Neural progenitor cell (in vitro differentiated cells): Measurements from ENCODE around the gene NRG2. TPM values are rescaled to one million over a fixed set of nuclear protein-coding genes. Genes with fewer than 3 reads are reported as not detected.

Source experiments
- DNase-seq: peaks from one replicate; pipeline ENCODE4 v3.0.0-alpha.2; 2016; ENCODE audit warnings: low spot score
- H2AFZ ChIP-seq: fragments of 200-600 bp; sonication (generic); replicated peaks from 2 replicates; pipeline ENCODE4 v1.6.1; 2016; ENCODE audit warnings: antibody characterized with exemption
- H3F3A ChIP-seq: fragments of 200-600 bp; sonication (generic); 2 replicates; pipeline ENCODE4 v1.6.1; 2016; ENCODE audit warnings: antibody characterized with exemption, low read depth
- H3K27ac ChIP-seq: fragments of 200-600 bp; sonication (generic); 2 replicates; pipeline ENCODE4 v1.5.1; 2016; ENCODE audit warnings: mild to moderate bottlenecking
- H3K27me3 ChIP-seq: fragments of 200-600 bp; sonication (generic); 2 replicates; pipeline ENCODE4 v1.6.1; 2016; ENCODE audit warnings: mild to moderate bottlenecking, moderate library complexity
- H3K36me3 ChIP-seq: fragments of 200-600 bp; sonication (generic); 2 replicates; pipeline ENCODE4 v1.5.1; 2016
- H3K4me1 ChIP-seq: fragments of 200-600 bp; sonication (generic); 2 replicates; pipeline ENCODE4 v1.6.1; 2016; ENCODE audit warnings: mixed run types
- H3K4me2 ChIP-seq: fragments of 200-600 bp; sonication (generic); 2 replicates; pipeline ENCODE4 v1.6.1; 2016
- H3K4me3 ChIP-seq: fragments of 200-600 bp; sonication (generic); 2 replicates; pipeline ENCODE4 v1.5.1; 2016
- H3K79me2 ChIP-seq: fragments of 200-600 bp; sonication (generic); 2 replicates; pipeline ENCODE4 v1.6.1; 2016; ENCODE audit warnings: low read depth
- H3K9ac ChIP-seq: fragments of 200-600 bp; sonication (generic); 2 replicates; pipeline ENCODE4 v1.6.1; 2016
- H3K9me3 ChIP-seq: fragments of 200-600 bp; sonication (generic); 2 replicates; pipeline ENCODE4 v1.5.1; 2016; ENCODE audit warnings: low read depth
- H4K20me1 ChIP-seq: fragments of 200-600 bp; sonication (generic); 2 replicates; pipeline ENCODE4 v1.6.1; 2016; ENCODE audit warnings: low read depth
- H3K27ac Mint-ChIP-seq: 3 replicates; pipeline ENCODE4 v1.8.0; 2021; ENCODE audit warnings: mixed read lengths
- H3K27me3 Mint-ChIP-seq: 2 replicates; pipeline ENCODE4 v1.8.0; 2022; ENCODE audit warnings: low read depth, mild to moderate bottlenecking, inconsistent platforms, moderate library complexity, mixed read lengths; ENCODE audit not compliant: insufficient read depth
- H3K36me3 Mint-ChIP-seq: 3 replicates; pipeline ENCODE4 v1.8.0; 2021; ENCODE audit warnings: mixed read lengths
- H3K4me1 Mint-ChIP-seq: 3 replicates; pipeline ENCODE4 v1.8.0; 2021; ENCODE audit warnings: mixed read lengths
- H3K4me3 Mint-ChIP-seq: 3 replicates; pipeline ENCODE4 v1.8.0; 2021; ENCODE audit warnings: mild to moderate bottlenecking, moderate library complexity, mixed read lengths
- H3K9me3 Mint-ChIP-seq: 3 replicates; pipeline ENCODE4 v1.8.0; 2020; ENCODE audit warnings: mixed read lengths
- EZH2 ChIP-seq: fragments of 200-600 bp; sonication (generic); IDR thresholded peaks from 2 replicates; pipeline ENCODE4 v1.6.1; 2017; ENCODE audit warnings: antibody characterized with exemption, mild to moderate bottlenecking, moderate library complexity
- EZH2phosphoT487 ChIP-seq: fragments of 200-600 bp; sonication (generic); IDR thresholded peaks from 2 replicates; pipeline ENCODE4 v1.6.1; 2017; ENCODE audit warnings: antibody characterized with exemption
- total RNA-seq: library from RNA; depleted of rRNA; stranded (reverse); fragments of >200 nt; gene quantifications from 2 replicates; pipeline ENCODE4 v1.2.3, GENCODE V29; 2015; ENCODE audit warnings: low replicate concordance
- TF ChIP-seq, protein P1 (sequence below): fragments of 200-600 bp; sonication (generic); IDR thresholded peaks from 2 replicates; pipeline ENCODE4 v1.5.1; 2017; ENCODE audit warnings: antibody characterized with exemption, mild to moderate bottlenecking

NRG2 gene
- total RNA-seq, 1 donor from 2014 or later: 0.13 TPM

GRCh38 chr5:139803978-139804377, 239.1 kb downstream of the NRG2 start:
- peaks cover 27% of the 10 kb centered on the region for H3K27me3 Mint-ChIP-seq
- no peaks in the 10 kb centered on the region for H3K4me1 Mint-ChIP-seq
- TF ChIP-seq EZH2 (no peak), EZH2phosphoT487 (no peak)
- TF ChIP-seq, protein P1, sequence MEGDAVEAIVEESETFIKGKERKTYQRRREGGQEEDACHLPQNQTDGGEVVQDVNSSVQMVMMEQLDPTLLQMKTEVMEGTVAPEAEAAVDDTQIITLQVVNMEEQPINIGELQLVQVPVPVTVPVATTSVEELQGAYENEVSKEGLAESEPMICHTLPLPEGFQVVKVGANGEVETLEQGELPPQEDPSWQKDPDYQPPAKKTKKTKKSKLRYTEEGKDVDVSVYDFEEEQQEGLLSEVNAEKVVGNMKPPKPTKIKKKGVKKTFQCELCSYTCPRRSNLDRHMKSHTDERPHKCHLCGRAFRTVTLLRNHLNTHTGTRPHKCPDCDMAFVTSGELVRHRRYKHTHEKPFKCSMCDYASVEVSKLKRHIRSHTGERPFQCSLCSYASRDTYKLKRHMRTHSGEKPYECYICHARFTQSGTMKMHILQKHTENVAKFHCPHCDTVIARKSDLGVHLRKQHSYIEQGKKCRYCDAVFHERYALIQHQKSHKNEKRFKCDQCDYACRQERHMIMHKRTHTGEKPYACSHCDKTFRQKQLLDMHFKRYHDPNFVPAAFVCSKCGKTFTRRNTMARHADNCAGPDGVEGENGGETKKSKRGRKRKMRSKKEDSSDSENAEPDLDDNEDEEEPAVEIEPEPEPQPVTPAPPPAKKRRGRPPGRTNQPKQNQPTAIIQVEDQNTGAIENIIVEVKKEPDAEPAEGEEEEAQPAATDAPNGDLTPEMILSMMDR: no peak
- no peaks in the 10 kb centered on the region for H3K36me3 Mint-ChIP-seq
- no peaks in the 10 kb centered on the region for H3K9me3 Mint-ChIP-seq
- Histone ChIP-seq H3K36me3 (no peaks in the 10 kb centered on the region), H3K4me1 (no peaks in the 10 kb centered on the region), H3K4me3 (no peak overlapping the region), H4K20me1 (peaks cover 2% of the 10 kb centered on the region), H3K27ac (no peak overlapping the region), H3K9ac (no peak overlapping the region), H3F3A (no peaks in the 10 kb centered on the region), H2AFZ (no peak overlapping the region), H3K9me3 (no peaks in the 10 kb centered on the region), H3K4me2 (no peak overlapping the region), H3K79me2 (no peaks in the 10 kb centered on the region), H3K27me3 (peaks cover 48% of the 10 kb centered on the region)
- H3K4me3 Mint-ChIP-seq: no peak overlapping the region
- DNase-seq: no peak
- H3K27ac Mint-ChIP-seq: no peak overlapping the region

- Histone ChIP-seq H3K4me2 (no peak overlapping the region), H3K4me1 (peaks cover 13% of the 10 kb centered on the region), H3K9ac (no peak overlapping the region), H2AFZ (no peak overlapping the region), H3K27me3 (peaks cover 95% of the 10 kb centered on the region), H4K20me1 (peaks cover 31% of the 10 kb centered on the region), H3K27ac (no peak overlapping the region), H3K4me3 (no peak overlapping the region), H3K36me3 (no peaks in the 10 kb centered on the region), H3K9me3 (no peaks in the 10 kb centered on the region), H3F3A (peaks cover 7% of the 10 kb centered on the region), H3K79me2 (no peaks in the 10 kb centered on the region)
- Mint-ChIP-seq H3K27me3 (peaks cover 44% of the 10 kb centered on the region), H3K9me3 (no peaks in the 10 kb centered on the region), H3K4me1 (peaks cover 6% of the 10 kb centered on the region), H3K27ac (no peak overlapping the region), H3K4me3 (no peak overlapping the region), H3K36me3 (no peaks in the 10 kb centered on the region)
- no peak for DNase-seq
- TF ChIP-seq, protein P1: no peak
- TF ChIP-seq EZH2phosphoT487: no peak
- TF ChIP-seq EZH2: no peak
Measured at GRCh38 chr5:139799359-139799758, 243.7 kb downstream of the NRG2 start.

DNA sequence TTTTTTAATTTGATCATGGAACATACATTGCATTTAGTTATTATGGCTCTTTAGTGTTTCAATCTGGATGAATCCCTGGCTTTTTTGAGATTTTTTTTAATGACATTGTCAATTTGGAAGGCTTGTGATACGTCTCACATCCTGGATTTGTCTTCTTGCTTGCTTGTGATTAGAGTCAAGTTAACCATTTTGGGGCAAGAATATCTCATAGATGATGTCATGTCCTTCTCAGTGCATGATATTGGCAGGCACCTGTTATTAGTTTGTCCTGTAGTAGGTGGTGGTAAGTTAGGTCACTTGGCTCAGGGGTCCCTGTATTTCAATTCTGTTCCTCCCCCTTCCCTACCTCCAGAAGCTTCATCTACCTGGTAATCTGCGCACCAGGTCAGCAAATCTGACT, 244.2 kb downstream of the NRG2 start:
- Mint-ChIP-seq H3K27me3 (peaks cover 49% of the 10 kb centered on the region), H3K9me3 (no peaks in the 10 kb centered on the region), H3K4me1 (peaks cover 6% of the 10 kb centered on the region), H3K27ac (no peak overlapping the region), H3K4me3 (no peak overlapping the region), H3K36me3 (no peaks in the 10 kb centered on the region)
- no peak overlapping the region for H3K9ac ChIP-seq
- peaks cover 13% of the 10 kb centered on the region for H3K4me1 ChIP-seq
- no peaks in the 10 kb centered on the region for H3K9me3 ChIP-seq
- TF ChIP-seq EZH2phosphoT487 (no peak), EZH2 (no peak)
- TF ChIP-seq, protein P1: no peak
- no peak for DNase-seq
- no peaks in the 10 kb centered on the region for H3K79me2 ChIP-seq
- H3K27me3 ChIP-seq: peaks cover 99% of the 10 kb centered on the region
- H3K4me3 ChIP-seq: no peak overlapping the region
- no peak overlapping the region for H3K4me2 ChIP-seq
- H2AFZ ChIP-seq: no peak overlapping the region
- H3F3A ChIP-seq: peaks cover 7% of the 10 kb centered on the region
- H4K20me1 ChIP-seq: peaks cover 31% of the 10 kb centered on the region
- no peaks in the 10 kb centered on the region for H3K36me3 ChIP-seq
- H3K27ac ChIP-seq: no peak overlapping the region
